Esophagus squamous epithelium (tissue), 4 donors: ENCODE data around the gene NT5C3A.

Experiments used
- POLR2A ChIP-seq, 4 donors: fragments of 450-650 bp; IDR thresholded peaks; one replicate each; pipeline ENCODE4 v1.6.1; 2017; ENCODE audit warnings: antibody characterized with exemption in 4 of 4, mild to moderate bottlenecking in 4 of 4, moderate library complexity in 3 of 4
- TF ChIP-seq, protein P1 (sequence below), 6 experiments: fragments of 450-650 bp in 4 of 6; fragments of 200-600 bp in 2 of 6; sonication (generic) in 2 of 6; IDR thresholded peaks; one replicate each; pipeline ENCODE4 v1.5.1; 2016 to 2019; ENCODE audit warnings: antibody characterized with exemption in 6 of 6, mild to moderate bottlenecking in 4 of 6, moderate library complexity in 4 of 6

DNA sequence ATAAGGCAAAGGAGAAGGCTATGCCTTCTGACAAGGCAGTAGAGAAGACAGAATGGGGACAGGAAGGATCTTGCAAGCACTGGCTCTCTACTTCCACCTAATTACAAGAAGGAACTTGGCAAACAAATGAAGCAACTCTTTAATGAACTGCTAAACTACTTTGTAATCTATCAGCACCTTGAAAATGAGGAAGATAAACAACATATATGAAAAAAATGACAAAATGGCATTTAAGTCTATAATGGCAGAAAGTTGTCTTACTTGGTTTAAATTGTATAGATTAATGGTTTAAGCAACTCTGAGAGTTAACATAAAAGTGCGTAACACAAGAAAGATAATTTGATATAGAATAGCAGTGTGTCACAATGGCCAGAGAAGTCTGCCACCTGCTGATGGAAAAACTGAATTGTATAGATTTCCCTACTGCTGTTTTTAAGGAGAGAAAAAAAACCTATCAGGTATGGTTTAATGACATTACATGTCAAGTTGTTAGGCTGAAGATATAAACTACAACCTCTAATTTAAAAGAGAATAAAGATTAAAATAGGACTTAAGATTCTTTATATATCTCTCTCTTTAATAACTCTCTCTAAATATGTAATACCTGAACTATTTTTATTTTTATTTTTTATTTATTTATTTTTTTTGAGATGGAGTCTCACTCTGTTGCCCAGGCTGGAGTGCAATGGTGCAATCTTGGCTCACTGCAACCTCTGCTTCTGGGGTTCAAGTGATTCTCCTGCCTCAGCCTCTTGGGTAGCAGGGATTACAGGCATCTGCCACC, 11.8 kb downstream of the NT5C3A start:
- TF ChIP-seq, protein P1, sequence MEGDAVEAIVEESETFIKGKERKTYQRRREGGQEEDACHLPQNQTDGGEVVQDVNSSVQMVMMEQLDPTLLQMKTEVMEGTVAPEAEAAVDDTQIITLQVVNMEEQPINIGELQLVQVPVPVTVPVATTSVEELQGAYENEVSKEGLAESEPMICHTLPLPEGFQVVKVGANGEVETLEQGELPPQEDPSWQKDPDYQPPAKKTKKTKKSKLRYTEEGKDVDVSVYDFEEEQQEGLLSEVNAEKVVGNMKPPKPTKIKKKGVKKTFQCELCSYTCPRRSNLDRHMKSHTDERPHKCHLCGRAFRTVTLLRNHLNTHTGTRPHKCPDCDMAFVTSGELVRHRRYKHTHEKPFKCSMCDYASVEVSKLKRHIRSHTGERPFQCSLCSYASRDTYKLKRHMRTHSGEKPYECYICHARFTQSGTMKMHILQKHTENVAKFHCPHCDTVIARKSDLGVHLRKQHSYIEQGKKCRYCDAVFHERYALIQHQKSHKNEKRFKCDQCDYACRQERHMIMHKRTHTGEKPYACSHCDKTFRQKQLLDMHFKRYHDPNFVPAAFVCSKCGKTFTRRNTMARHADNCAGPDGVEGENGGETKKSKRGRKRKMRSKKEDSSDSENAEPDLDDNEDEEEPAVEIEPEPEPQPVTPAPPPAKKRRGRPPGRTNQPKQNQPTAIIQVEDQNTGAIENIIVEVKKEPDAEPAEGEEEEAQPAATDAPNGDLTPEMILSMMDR (IDR thresholded peaks at IDR 0.05), result peak in 5 of 6 experiments; percentile 56 to 78 (median 62)
- TF ChIP-seq POLR2A (IDR thresholded peaks at IDR 0.05), result no peak
